Measurements from ENCODE around the gene PPFIA4.

DNA sequence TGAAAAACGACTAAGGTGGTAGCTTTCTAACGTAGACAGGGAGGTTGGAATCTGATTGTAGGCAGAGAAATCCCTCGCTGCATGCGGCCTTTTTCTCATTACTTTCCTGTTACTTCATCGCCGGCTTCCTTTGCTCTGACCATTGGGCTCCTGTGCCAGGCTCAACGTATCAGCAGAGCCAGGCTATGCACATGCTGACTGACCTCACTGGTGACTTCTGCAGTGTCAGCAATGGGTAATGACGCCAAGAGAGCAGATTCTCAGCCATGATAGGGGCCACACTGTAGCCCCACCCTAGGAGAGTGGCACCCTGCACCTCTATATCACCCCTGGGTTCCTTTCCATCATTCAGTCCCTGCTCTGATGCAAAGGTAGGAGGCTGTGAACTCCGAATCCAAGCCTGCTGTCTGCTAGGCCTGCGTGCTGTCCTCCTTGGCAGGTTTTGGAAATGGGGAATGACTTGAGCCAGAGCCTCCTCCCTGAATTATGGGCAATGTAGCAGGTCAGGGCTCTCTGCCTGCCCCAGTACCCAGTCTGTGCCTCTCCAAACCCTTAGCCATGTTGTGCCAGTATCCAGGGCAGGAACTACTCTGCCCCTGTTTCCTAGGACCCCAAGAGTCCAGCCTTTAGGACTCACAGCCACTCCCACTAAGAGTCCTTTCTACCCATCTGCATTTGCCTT lies 11.4 kb downstream of the PPFIA4 start:
- TF ChIP-seq, protein P1, sequence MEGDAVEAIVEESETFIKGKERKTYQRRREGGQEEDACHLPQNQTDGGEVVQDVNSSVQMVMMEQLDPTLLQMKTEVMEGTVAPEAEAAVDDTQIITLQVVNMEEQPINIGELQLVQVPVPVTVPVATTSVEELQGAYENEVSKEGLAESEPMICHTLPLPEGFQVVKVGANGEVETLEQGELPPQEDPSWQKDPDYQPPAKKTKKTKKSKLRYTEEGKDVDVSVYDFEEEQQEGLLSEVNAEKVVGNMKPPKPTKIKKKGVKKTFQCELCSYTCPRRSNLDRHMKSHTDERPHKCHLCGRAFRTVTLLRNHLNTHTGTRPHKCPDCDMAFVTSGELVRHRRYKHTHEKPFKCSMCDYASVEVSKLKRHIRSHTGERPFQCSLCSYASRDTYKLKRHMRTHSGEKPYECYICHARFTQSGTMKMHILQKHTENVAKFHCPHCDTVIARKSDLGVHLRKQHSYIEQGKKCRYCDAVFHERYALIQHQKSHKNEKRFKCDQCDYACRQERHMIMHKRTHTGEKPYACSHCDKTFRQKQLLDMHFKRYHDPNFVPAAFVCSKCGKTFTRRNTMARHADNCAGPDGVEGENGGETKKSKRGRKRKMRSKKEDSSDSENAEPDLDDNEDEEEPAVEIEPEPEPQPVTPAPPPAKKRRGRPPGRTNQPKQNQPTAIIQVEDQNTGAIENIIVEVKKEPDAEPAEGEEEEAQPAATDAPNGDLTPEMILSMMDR (IDR thresholded peaks at IDR 0.05; ENCODE audit: low read length), result no peak
- no peak for TF ChIP-seq EZH2 (optimal IDR thresholded peaks at IDR 0.05; ENCODE audit: low read depth, low read length)

All from MM.1S (cell line).